GM23338 (cell line): ENCODE data around the gene RCVRN. TPM values are rescaled to one million over a fixed set of nuclear protein-coding genes. Genes with fewer than 3 reads are reported as not detected.

Experiments
- ATAC-seq: fragments of 200-7000 bp; cut with Tn5 transposase; 3 replicates; pipeline ENCODE4 v1.9.1; 2020
- DNase-seq: peaks from one replicate; pipeline ENCODE4 v3.0.0-alpha.2; 2015; ENCODE audit warnings: low spot score
- H2AFZ ChIP-seq: fragments of 200-600 bp; sonication (generic); 2 replicates; pipeline ENCODE4 v1.8.0; 2016; ENCODE audit warnings: antibody characterized with exemption, mild to moderate bottlenecking, moderate library complexity
- H3F3A ChIP-seq: fragments of 200-600 bp; sonication (generic); replicated peaks from 2 replicates; pipeline ENCODE4 v1.8.0; 2017; ENCODE audit warnings: antibody characterized with exemption, mixed run types, low read depth
- H3K27ac ChIP-seq: fragments of 200-600 bp; sonication (generic); 2 replicates; pipeline ENCODE4 v1.6.1; 2016; ENCODE audit warnings: low read depth
- H3K27me3 ChIP-seq: fragments of 200-600 bp; sonication (generic); 2 replicates; pipeline ENCODE4 v1.8.0; 2016; ENCODE audit warnings: mild to moderate bottlenecking, mixed run types, moderate library complexity; ENCODE audit not compliant: insufficient read depth
- H3K36me3 ChIP-seq: fragments of 200-600 bp; sonication (generic); 2 replicates; pipeline ENCODE4 v1.8.0; 2016; ENCODE audit warnings: mild to moderate bottlenecking; ENCODE audit not compliant: insufficient read depth
- H3K4me1 ChIP-seq: fragments of 200-600 bp; sonication (generic); 2 replicates; pipeline ENCODE4 v1.8.0; 2016; ENCODE audit warnings: mild to moderate bottlenecking, moderate library complexity; ENCODE audit not compliant: insufficient read depth
- H3K4me2 ChIP-seq: fragments of 200-600 bp; sonication (generic); 2 replicates; pipeline ENCODE4 v1.7.1; 2017; ENCODE audit warnings: mixed run types
- H3K4me3 ChIP-seq: fragments of 200-600 bp; sonication (generic); 2 replicates; pipeline ENCODE4 v1.6.1; 2016; ENCODE audit warnings: mixed run types
- H3K79me2 ChIP-seq: fragments of 200-600 bp; sonication (generic); replicated peaks from 2 replicates; pipeline ENCODE4 v1.8.0; 2017; ENCODE audit warnings: mild to moderate bottlenecking; ENCODE audit not compliant: insufficient read depth
- H3K9me2 ChIP-seq: fragments of 200-600 bp; sonication (generic); 2 replicates; pipeline ENCODE4 v1.8.0; 2017; ENCODE audit not compliant: insufficient read depth
- H4K20me1 ChIP-seq: fragments of 200-600 bp; sonication (generic); replicated peaks from 2 replicates; pipeline ENCODE4 v1.8.0; 2017; ENCODE audit warnings: mild to moderate bottlenecking; ENCODE audit not compliant: insufficient read depth
- H3K27ac Mint-ChIP-seq: 2 replicates; pipeline ENCODE4 v1.8.0; 2020; ENCODE audit warnings: inconsistent platforms, mild to moderate bottlenecking, moderate library complexity, mixed read lengths
- H3K27me3 Mint-ChIP-seq: 3 replicates; pipeline ENCODE4 v1.8.0; 2022; ENCODE audit warnings: low read depth, mild to moderate bottlenecking, moderate library complexity, mixed read lengths, inconsistent platforms; ENCODE audit not compliant: insufficient read depth, poor library complexity
- H3K36me3 Mint-ChIP-seq: 3 replicates; pipeline ENCODE4 v1.8.0; 2021; ENCODE audit warnings: low read depth, mild to moderate bottlenecking, inconsistent platforms, moderate library complexity, mixed read lengths
- H3K4me1 Mint-ChIP-seq: 3 replicates; pipeline ENCODE4 v1.8.0; 2020; ENCODE audit warnings: mild to moderate bottlenecking, inconsistent platforms, mixed read lengths
- H3K4me3 Mint-ChIP-seq: 3 replicates; pipeline ENCODE4 v1.8.0; 2021; ENCODE audit warnings: moderate library complexity, mild to moderate bottlenecking, inconsistent platforms, mixed read lengths
- H3K9me3 Mint-ChIP-seq: 3 replicates; pipeline ENCODE4 v1.8.0; 2020; ENCODE audit warnings: moderate library complexity, mild to moderate bottlenecking, inconsistent platforms, mixed read lengths
- CREB1 ChIP-seq: fragments of 250-450 bp; sonication (Bioruptor Pico); IDR thresholded peaks from 2 replicates; pipeline ENCODE4 v1.5.0; 2020; ENCODE audit warnings: low read depth, mild to moderate bottlenecking, moderate library complexity
- CTCF ChIP-seq, 2 experiments: fragments of 200-600 bp in 1 of 2; sonication (generic) in 1 of 2; conservative IDR thresholded peaks; 2 replicates each; pipeline versions ENCODE4 v1.5.1 to v1.6.1; 2016 to 2017; ENCODE audit warnings: antibody characterized with exemption in 2 of 2, low read depth in 2 of 2, mild to moderate bottlenecking in 2 of 2, moderate library complexity in 1 of 2
- ETS1 ChIP-seq: IDR thresholded peaks from 2 replicates; pipeline ENCODE4 v1.6.1; 2016; ENCODE audit warnings: antibody characterized with exemption
- EZH2 ChIP-seq: fragments of 200-600 bp; sonication (generic); IDR thresholded peaks from one replicate; pipeline ENCODE4 v1.8.0; 2017; ENCODE audit warnings: antibody characterized with exemption, mild to moderate bottlenecking, low read depth; ENCODE audit not compliant: unreplicated experiment
- EZH2phosphoT487 ChIP-seq: fragments of 200-600 bp; sonication (generic); IDR thresholded peaks from one replicate; pipeline ENCODE4 v1.8.1; 2018; ENCODE audit warnings: antibody characterized with exemption; ENCODE audit not compliant: unreplicated experiment
- JUNB ChIP-seq: IDR thresholded peaks from one replicate; pipeline ENCODE4 v1.6.1; 2016; ENCODE audit warnings: antibody characterized with exemption; ENCODE audit not compliant: unreplicated experiment
- NANOG ChIP-seq: IDR thresholded peaks from 2 replicates; pipeline ENCODE4 v1.6.1; 2016; ENCODE audit warnings: antibody characterized with exemption, borderline replicate concordance
- POLR2AphosphoS5 ChIP-seq: IDR thresholded peaks from 2 replicates; pipeline ENCODE4 v1.6.1; 2016; ENCODE audit warnings: antibody characterized with exemption, low read depth
- REST ChIP-seq: IDR thresholded peaks from one replicate; pipeline ENCODE4 v1.6.1; 2018; ENCODE audit warnings: antibody characterized with exemption; ENCODE audit not compliant: unreplicated experiment
- ZNF114 ChIP-seq: fragments of 250-450 bp; sonication (Bioruptor Pico); IDR thresholded peaks from 2 replicates; pipeline ENCODE4 v1.5.0; 2020; ENCODE audit warnings: mild to moderate bottlenecking, moderate library complexity
- ZNF331 ChIP-seq: fragments of 250-450 bp; sonication (Bioruptor Pico); IDR thresholded peaks from 2 replicates; pipeline ENCODE4 v1.5.0; 2020; ENCODE audit warnings: low read depth, mild to moderate bottlenecking, moderate library complexity
- polyA plus RNA-seq: library from polyadenylated mRNA; unstranded; fragments of >200 nt; fragmentation: Nextera tagmentation; extraction: Ambion mirVana; gene quantifications from 2 replicates; pipeline ENCODE4 v1.2.1, GENCODE V29; 2016
- total RNA-seq: library from RNA; depleted of rRNA; stranded (reverse); fragments of >200 nt; shearing (Covaris generic); gene quantifications from 2 replicates; pipeline ENCODE4 v1.2.3, GENCODE V29; 2014

RCVRN gene
- total and polyA plus RNA-seq, 2 experiments from 2014 or later, result not detected

GRCh38 chr17:9931144-9931741 lies 26.2 kb upstream of the RCVRN start:
- Mint-ChIP-seq H3K36me3 (no peaks in the 10 kb centered on the region), H3K4me1 (peaks cover 15% of the 10 kb centered on the region; the same call in 2 of the 3 replicates), H3K27ac (no peak overlapping the region), H3K9me3 (no peaks in the 10 kb centered on the region), H3K4me3 (no peak overlapping the region), H3K27me3 (peaks cover 6% of the 10 kb centered on the region)
- no peaks in the 10 kb centered on the region for H3K79me2 ChIP-seq
- H3K4me1 ChIP-seq, result no peaks in the 10 kb centered on the region
- H3F3A ChIP-seq, result no peaks in the 10 kb centered on the region
- DNase-seq, result no peak
- no peak overlapping the region for H2AFZ ChIP-seq
- H3K27me3 ChIP-seq, result no peaks in the 10 kb centered on the region
- H3K4me3 ChIP-seq, result no peak overlapping the region
- no peaks in the 10 kb centered on the region for H3K9me2 ChIP-seq
- no peak overlapping the region for H3K4me2 ChIP-seq
- no peak for TF ChIP-seq ETS1
- H4K20me1 ChIP-seq, result no peaks in the 10 kb centered on the region
- H3K27ac ChIP-seq, result no peak overlapping the region
- no peak for ATAC-seq
- H3K36me3 ChIP-seq, result no peaks in the 10 kb centered on the region

- ATAC-seq, result no peak
- Mint-ChIP-seq H3K36me3 (no peaks in the 10 kb centered on the region), H3K27me3 (peaks cover 4% of the 10 kb centered on the region), H3K27ac (no peak overlapping the region), H3K4me1 (peaks cover 17% of the 10 kb centered on the region), H3K9me3 (no peaks in the 10 kb centered on the region), H3K4me3 (no peak overlapping the region)
- Histone ChIP-seq H3K4me1 (no peaks in the 10 kb centered on the region), H3K9me2 (no peaks in the 10 kb centered on the region), H3K27ac (no peak overlapping the region), H3K27me3 (no peaks in the 10 kb centered on the region), H2AFZ (no peak overlapping the region), H3F3A (no peaks in the 10 kb centered on the region), H3K4me2 (no peak overlapping the region), H3K79me2 (no peaks in the 10 kb centered on the region), H3K4me3 (no peak overlapping the region), H4K20me1 (no peaks in the 10 kb centered on the region), H3K36me3 (no peaks in the 10 kb centered on the region)
- DNase-seq, result no peak
- no peak for TF ChIP-seq JUNB
- no peak for TF ChIP-seq EZH2
- no peak for TF ChIP-seq POLR2AphosphoS5
- TF ChIP-seq NANOG, result no peak
- no peak for TF ChIP-seq REST
- TF ChIP-seq CREB1 (CRISPR knock-in tag), result no peak
- TF ChIP-seq ZNF331 (CRISPR knock-in tag), result no peak
- TF ChIP-seq ZNF114 (CRISPR knock-in tag), result no peak
- TF ChIP-seq ETS1, result no peak
- TF ChIP-seq EZH2phosphoT487, result no peak
- TF ChIP-seq CTCF (conservative IDR thresholded peaks at IDR 0.05; ENCODE audit: low read depth in 2 of 2), result no peak
These were observed 24.8 kb upstream of the RCVRN start for GRCh38 chr17:9929871-9930270.
